HFFc6 (cell line): ENCODE data around the gene PSMD11. TPM values are rescaled to one million over a fixed set of nuclear protein-coding genes. Genes with fewer than 3 reads are reported as not detected.
"Not testable (repeated sequence)": the region's sequence is repeated elsewhere in the genome, so short reads cannot be mapped to it uniquely, and the experiment has no call there.

ENCODE experiments used
- DNase-seq: peaks from one replicate; pipeline ENCODE4 v3.0.0-alpha.2; 2018
- H3K27ac Mint-ChIP-seq: 2 replicates; pipeline ENCODE4 v1.8.0; 2020; ENCODE audit warnings: mild to moderate bottlenecking, mixed read lengths
- H3K27me3 Mint-ChIP-seq: 2 replicates; pipeline ENCODE4 v1.8.0; 2021; ENCODE audit warnings: mild to moderate bottlenecking, moderate library complexity, mixed read lengths; ENCODE audit not compliant: insufficient read depth
- H3K36me3 Mint-ChIP-seq: 2 replicates; pipeline ENCODE4 v1.8.0; 2021; ENCODE audit warnings: low read depth, mixed read lengths
- H3K4me1 Mint-ChIP-seq: 2 replicates; pipeline ENCODE4 v1.8.0; 2020; ENCODE audit warnings: low read depth, mixed read lengths
- H3K4me3 Mint-ChIP-seq: 2 replicates; pipeline ENCODE4 v1.8.0; 2020; ENCODE audit warnings: mild to moderate bottlenecking, moderate library complexity, mixed read lengths
- H3K9me3 Mint-ChIP-seq: 2 replicates; pipeline ENCODE4 v1.8.0; 2020; ENCODE audit warnings: mild to moderate bottlenecking, mixed read lengths
- total RNA-seq, 6 experiments: library from RNA; stranded (reverse); fragmentation: NEBNext Ultra II Directional; extraction: Animal tissue kit (Norgen Biotek cat#: 25700); gene quantifications; 2 replicates in 1 of 6; 3 replicates in 5 of 6; pipeline ENCODE4 v1.2.3, GENCODE V29; 2021
- TF ChIP-seq, protein P1 (sequence below): fragments of 200-600 bp; sonication (generic); IDR thresholded peaks from 2 replicates; pipeline ENCODE4 v1.5.0; 2021; ENCODE audit warnings: antibody characterized with exemption, mild to moderate bottlenecking

Gene PSMD11
- total RNA-seq, 6 experiments from 2014 or later, result 105 to 121 (median 110) TPM

DNA sequence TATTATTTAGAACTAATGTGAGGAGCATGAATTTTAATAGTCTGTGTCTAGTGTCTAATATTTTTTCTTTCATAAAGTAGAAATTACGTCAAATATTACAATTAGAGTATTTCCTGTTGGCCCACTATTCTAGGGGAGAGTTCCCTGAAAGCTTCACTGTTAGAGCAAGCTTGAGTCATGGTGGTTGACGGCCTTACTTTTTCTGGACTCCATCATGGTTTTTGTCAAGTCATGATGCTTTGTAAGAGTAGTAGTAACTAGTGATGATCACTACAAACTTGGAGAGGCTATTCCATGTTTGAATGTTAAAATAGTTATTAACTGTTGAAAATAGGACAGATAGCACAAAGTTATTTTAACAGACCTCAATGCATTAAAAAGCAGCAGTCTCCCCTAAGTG lies 1.7 kb downstream of the PSMD11 start:
- Mint-ChIP-seq H3K9me3 (no peaks in the 10 kb centered on the region), H3K4me3 (peak overlapping the region; percentile 86), H3K27me3 (no peaks in the 10 kb centered on the region; the same call in none of the 2 replicates), H3K4me1 (peaks cover 41% of the 10 kb centered on the region), H3K36me3 (peaks cover 38% of the 10 kb centered on the region), H3K27ac (peak overlapping the region; percentile 91)
- peak; percentile 9 for DNase-seq
- TF ChIP-seq, protein P1, sequence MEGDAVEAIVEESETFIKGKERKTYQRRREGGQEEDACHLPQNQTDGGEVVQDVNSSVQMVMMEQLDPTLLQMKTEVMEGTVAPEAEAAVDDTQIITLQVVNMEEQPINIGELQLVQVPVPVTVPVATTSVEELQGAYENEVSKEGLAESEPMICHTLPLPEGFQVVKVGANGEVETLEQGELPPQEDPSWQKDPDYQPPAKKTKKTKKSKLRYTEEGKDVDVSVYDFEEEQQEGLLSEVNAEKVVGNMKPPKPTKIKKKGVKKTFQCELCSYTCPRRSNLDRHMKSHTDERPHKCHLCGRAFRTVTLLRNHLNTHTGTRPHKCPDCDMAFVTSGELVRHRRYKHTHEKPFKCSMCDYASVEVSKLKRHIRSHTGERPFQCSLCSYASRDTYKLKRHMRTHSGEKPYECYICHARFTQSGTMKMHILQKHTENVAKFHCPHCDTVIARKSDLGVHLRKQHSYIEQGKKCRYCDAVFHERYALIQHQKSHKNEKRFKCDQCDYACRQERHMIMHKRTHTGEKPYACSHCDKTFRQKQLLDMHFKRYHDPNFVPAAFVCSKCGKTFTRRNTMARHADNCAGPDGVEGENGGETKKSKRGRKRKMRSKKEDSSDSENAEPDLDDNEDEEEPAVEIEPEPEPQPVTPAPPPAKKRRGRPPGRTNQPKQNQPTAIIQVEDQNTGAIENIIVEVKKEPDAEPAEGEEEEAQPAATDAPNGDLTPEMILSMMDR, result no peak

DNA sequence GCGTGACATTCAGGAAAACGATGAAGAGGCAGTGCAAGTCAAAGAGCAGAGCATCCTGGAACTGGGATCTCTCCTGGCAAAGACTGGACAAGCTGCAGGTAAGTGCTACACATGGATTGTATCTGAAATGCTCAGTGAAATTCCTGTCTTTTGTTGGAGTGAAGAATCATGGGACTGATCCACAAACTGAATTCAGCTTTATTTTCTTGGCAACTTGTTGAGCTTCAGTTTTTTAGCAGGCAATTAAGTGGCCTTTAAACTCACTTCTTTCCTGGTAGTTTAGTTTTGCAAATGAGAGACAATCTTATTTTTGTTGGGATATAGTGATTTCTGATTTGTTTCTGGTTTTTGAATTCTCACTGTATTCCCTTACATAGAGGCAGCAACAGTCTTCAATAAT lies 2.6 kb downstream of the PSMD11 start:
- Mint-ChIP-seq H3K9me3 (no peaks in the 10 kb centered on the region), H3K36me3 (peaks cover 44% of the 10 kb centered on the region), H3K27ac (peak overlapping the region; percentile 91), H3K4me3 (peak overlapping the region; percentile 86), H3K4me1 (peaks cover 50% of the 10 kb centered on the region), H3K27me3 (no peaks in the 10 kb centered on the region; the same call in none of the 2 replicates)
- TF ChIP-seq, protein P1, result no peak
- no peak for DNase-seq

DNA sequence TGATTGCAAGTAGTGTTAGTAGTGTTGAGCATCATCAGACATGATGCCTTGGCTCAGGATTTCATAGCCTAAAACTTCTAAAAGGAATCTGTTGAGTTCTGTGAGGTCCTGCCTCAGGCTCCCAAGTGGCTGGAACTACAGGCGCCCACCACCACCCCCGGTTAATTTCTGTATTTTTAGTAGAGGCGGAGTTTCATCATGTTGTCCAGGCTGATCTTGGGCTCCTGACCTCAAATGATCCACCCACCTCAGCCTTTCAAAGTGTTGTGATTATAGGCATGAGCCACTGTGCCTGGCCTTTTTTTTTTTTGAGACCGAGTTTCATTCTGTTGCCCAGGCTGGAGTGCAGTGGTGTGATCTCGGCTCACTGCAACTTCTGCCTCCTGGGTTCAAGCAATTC lies 5.7 kb downstream of the PSMD11 start:
- Mint-ChIP-seq H3K36me3 (peaks cover 63% of the 10 kb centered on the region), H3K27me3 (no peaks in the 10 kb centered on the region; the same call in none of the 2 replicates), H3K4me3 (no peak overlapping the region), H3K9me3 (no peaks in the 10 kb centered on the region), H3K27ac (no peak overlapping the region; the same call in 1 of the 2 replicates), H3K4me1 (peaks cover 47% of the 10 kb centered on the region)
- TF ChIP-seq, protein P1, result no peak
- DNase-seq, result no peak

DNA sequence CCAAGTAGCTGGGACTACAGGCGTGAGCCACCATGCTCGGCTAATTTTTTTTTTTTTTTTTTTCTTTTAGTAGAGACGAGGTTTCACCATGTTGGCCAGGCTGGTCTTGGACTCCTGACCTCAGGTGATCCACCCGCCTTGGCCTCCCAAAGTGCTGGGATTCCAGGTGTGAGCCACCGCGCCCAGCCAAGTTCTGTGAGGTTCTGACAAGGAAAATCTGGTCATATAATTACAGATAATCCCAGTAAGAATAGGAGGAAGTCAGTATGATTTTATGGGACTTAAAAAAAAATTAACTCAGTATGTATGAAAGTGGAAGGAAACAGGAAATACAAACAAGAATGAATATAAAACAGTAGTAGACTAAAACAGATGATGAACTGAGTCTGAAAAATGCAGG lies 6.1 kb downstream of the PSMD11 start:
- not testable (repeated sequence) for H3K27me3 Mint-ChIP-seq, H3K27ac Mint-ChIP-seq, H3K9me3 Mint-ChIP-seq, DNase-seq, H3K4me3 Mint-ChIP-seq
- Mint-ChIP-seq H3K4me1 (peaks cover 44% of the 10 kb centered on the region), H3K36me3 (peaks cover 62% of the 10 kb centered on the region)

DNA sequence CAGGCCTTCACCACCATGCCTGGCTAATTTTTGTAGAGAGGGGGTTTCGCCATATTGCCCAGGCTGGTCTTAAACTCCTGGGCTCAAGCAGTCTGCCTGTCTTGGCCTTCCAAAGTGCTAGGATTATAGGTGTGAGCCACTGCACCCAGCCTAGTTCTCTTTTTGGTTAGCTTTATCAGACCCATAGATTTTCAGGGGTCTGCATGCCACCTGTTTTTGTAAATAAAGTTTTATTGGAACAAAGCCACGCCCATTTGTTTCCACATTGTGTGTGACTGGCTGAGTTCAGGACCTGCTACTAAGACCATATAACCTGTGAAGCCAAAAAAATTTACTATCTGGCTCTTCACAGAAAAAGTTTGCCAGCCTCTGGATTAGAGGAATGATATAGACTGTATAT lies 7.6 kb downstream of the PSMD11 start:
- Mint-ChIP-seq H3K4me3 (no peak overlapping the region), H3K4me1 (peaks cover 29% of the 10 kb centered on the region), H3K27ac (no peak overlapping the region), H3K9me3 (no peaks in the 10 kb centered on the region), H3K27me3 (no peaks in the 10 kb centered on the region), H3K36me3 (peaks cover 53% of the 10 kb centered on the region)
- DNase-seq, result no peak
- TF ChIP-seq, protein P1, result no peak

DNA sequence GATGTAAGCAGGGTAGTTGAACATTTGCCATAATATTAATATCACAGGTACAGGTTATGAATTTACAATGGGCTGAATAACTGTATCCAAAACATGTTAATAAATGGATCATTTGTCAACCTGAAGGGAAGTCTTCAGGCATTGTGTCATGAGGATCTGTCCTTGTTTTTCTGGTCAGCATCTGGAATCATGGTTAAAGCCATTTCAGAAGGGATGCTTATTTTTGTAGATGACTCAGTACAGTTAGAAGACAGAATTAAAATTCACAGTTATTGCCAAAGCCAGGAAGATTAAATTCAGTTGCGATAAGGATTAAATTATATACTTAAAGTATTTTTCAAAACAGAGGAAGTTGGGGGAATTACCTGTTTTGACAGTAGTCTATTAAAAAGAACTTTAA lies 8.0 kb downstream of the PSMD11 start:
- DNase-seq, result no peak
- TF ChIP-seq, protein P1, result no peak
- no peaks in the 10 kb centered on the region for H3K9me3 Mint-ChIP-seq
- peak overlapping the region; percentile 24; the same call in 1 of the 2 replicates for H3K27ac Mint-ChIP-seq
- peaks cover 52% of the 10 kb centered on the region for H3K36me3 Mint-ChIP-seq
- no peak overlapping the region for H3K4me3 Mint-ChIP-seq
- H3K4me1 Mint-ChIP-seq, result peaks cover 25% of the 10 kb centered on the region
- H3K27me3 Mint-ChIP-seq, result no peaks in the 10 kb centered on the region
